ENCODE results near the gene ROR2.

The ROR2 gene

DNA sequence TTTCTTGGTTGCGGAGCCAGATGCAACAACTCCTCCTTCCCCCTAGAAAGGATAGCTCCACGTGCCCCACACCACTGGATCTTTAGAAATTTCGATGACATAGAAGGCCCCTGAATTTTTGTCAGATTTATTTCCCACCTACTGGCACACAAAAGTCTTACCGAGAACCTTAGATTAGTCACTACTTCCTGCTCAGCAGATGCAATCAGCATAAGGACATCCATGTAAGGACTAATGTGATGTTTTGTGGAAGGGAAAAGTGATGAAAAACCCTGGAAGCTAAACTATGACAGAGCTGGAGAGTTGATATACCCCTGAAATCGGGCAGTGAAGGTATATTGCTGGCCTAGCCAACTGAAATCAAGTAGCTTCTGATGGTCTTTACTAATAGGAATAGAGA, 400.9 kb downstream of the ROR2 start:
- H3K27me3 ChIP-seq (ENCODE audit: control insufficient read depth in 3 of 3, insufficient read depth in 3 of 3, low read depth in 1 of 3, low read length in 3 of 3): peaks cover 0 to 8% (median 0%) of the 10 kb centered on the region in 3 experiments
- no peak overlapping the region for H4K8ac ChIP-seq (ENCODE audit: low read depth, low read length)
- H4K91ac ChIP-seq (ENCODE audit: low read depth, low read length, poor library complexity): no peak overlapping the region
- H3K23ac ChIP-seq (ENCODE audit: low read depth, low read length, poor library complexity): no peak overlapping the region
- no peak overlapping the region for H3K9ac ChIP-seq (ENCODE audit: low read depth, low read length, poor library complexity)
- H3K4ac ChIP-seq (ENCODE audit: low read length): no peak overlapping the region
- H2BK5ac ChIP-seq (ENCODE audit: low read length): no peak overlapping the region
- no peak overlapping the region for H2BK12ac ChIP-seq (ENCODE audit: low read length)
- no peaks in the 10 kb centered on the region for H3K36me3 ChIP-seq (replicated peaks in 1 of 2; ENCODE audit: control insufficient read depth in 2 of 2, insufficient read depth in 2 of 2, low read length in 2 of 2)
- no peaks in the 10 kb centered on the region for H3K4me1 ChIP-seq (ENCODE audit: control insufficient read depth in 2 of 2, insufficient read depth in 1 of 2, low read depth in 1 of 2, low read length in 2 of 2)
- H3K4me3 ChIP-seq (ENCODE audit: low read length in 2 of 2): no peak overlapping the region
- H2AFZ ChIP-seq (ENCODE audit: low read length): no peak overlapping the region
- no peak overlapping the region for H2BK15ac ChIP-seq (ENCODE audit: low read length)
- H3K14ac ChIP-seq (ENCODE audit: low read length): no peak overlapping the region
- no peaks in the 10 kb centered on the region for H3K79me1 ChIP-seq (ENCODE audit: low read depth, low read length)
- H3K4me2 ChIP-seq (ENCODE audit: insufficient read depth, low read length, poor library complexity, severe bottlenecking): no peak overlapping the region
- H3K9me3 ChIP-seq (replicated peaks in 1 of 2; ENCODE audit: control insufficient read depth in 2 of 2, insufficient read depth in 1 of 2, low read depth in 1 of 2, low read length in 2 of 2): peaks cover 0 to 2% of the 10 kb centered on the region in 2 donors
- no CpG with 5 or more reads among the region's 5 CpGs for WGBS, 2 donors (ENCODE audit: extremely low coverage in 2 of 2, insufficient read length in 2 of 2, insufficient replicate concordance in 1 of 2)
- no peak for DNase-seq (ENCODE audit: low spot score)
- no peak overlapping the region for H2BK120ac ChIP-seq (ENCODE audit: low read depth, low read length)
- H3K18ac ChIP-seq (ENCODE audit: low read length): no peak overlapping the region
- no peak overlapping the region for H2AK5ac ChIP-seq (ENCODE audit: low read depth, low read length)
- H3K27ac ChIP-seq (replicated peaks; ENCODE audit: low read length): no peak overlapping the region

DNA sequence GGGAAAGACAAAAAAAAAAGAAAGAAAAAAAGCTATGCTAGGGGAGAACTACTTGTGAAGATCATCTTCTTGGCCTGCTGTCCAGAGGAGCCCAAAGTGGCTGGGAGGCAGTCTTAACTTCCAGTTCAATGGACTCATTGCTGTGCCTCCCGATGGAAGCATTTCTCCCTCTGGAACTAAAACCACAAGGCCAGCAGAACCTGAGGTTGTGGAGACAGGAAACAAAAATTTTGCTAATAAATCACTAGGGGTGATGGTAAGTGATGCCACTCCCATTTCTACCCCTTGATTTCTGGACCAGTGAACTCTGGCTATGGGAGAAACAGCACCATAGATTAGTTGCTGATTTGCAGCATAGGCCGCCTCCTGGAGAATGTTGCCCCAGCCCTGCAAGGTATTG, 402.9 kb downstream of the ROR2 start:
- Histone ChIP-seq H4K91ac (ENCODE audit: low read depth, low read length, poor library complexity) (no peak overlapping the region), H3K4ac (ENCODE audit: low read length) (no peak overlapping the region), H2AFZ (ENCODE audit: low read length) (no peak overlapping the region), H3K27ac (replicated peaks; ENCODE audit: low read length) (no peak overlapping the region), H3K79me1 (ENCODE audit: low read depth, low read length) (no peaks in the 10 kb centered on the region), H4K8ac (ENCODE audit: low read depth, low read length) (no peak overlapping the region), H3K14ac (ENCODE audit: low read length) (no peak overlapping the region), H3K9ac (ENCODE audit: low read depth, low read length, poor library complexity) (no peak overlapping the region), H2BK120ac (ENCODE audit: low read depth, low read length) (no peak overlapping the region), H3K27me3 (ENCODE audit: control insufficient read depth in 3 of 3, insufficient read depth in 3 of 3, low read depth in 1 of 3, low read length in 3 of 3) (peaks cover 0 to 8% (median 0%) of the 10 kb centered on the region in 3 experiments), H2BK5ac (ENCODE audit: low read length) (no peak overlapping the region), H3K4me2 (ENCODE audit: insufficient read depth, low read length, poor library complexity, severe bottlenecking) (no peak overlapping the region), H3K23ac (ENCODE audit: low read depth, low read length, poor library complexity) (no peak overlapping the region), H2BK12ac (ENCODE audit: low read length) (no peak overlapping the region), H3K4me1 (ENCODE audit: control insufficient read depth in 2 of 2, insufficient read depth in 1 of 2, low read depth in 1 of 2, low read length in 2 of 2) (no peaks in the 10 kb centered on the region), H3K36me3 (replicated peaks in 1 of 2; ENCODE audit: control insufficient read depth in 2 of 2, insufficient read depth in 2 of 2, low read length in 2 of 2) (no peaks in the 10 kb centered on the region), H3K18ac (ENCODE audit: low read length) (no peak overlapping the region), H2AK5ac (ENCODE audit: low read depth, low read length) (no peak overlapping the region), H3K9me3 (replicated peaks in 1 of 2; ENCODE audit: control insufficient read depth in 2 of 2, insufficient read depth in 1 of 2, low read depth in 1 of 2, low read length in 2 of 2) (peaks cover 0 to 2% of the 10 kb centered on the region in 2 donors), H3K4me3 (ENCODE audit: low read length in 2 of 2) (no peak overlapping the region), H2BK15ac (ENCODE audit: low read length) (no peak overlapping the region)
- WGBS, 2 donors (ENCODE audit: extremely low coverage in 2 of 2, insufficient read length in 2 of 2, insufficient replicate concordance in 1 of 2): no CpG with 5 or more reads among the region's 2 CpGs
- DNase-seq (ENCODE audit: low spot score): no peak

DNA sequence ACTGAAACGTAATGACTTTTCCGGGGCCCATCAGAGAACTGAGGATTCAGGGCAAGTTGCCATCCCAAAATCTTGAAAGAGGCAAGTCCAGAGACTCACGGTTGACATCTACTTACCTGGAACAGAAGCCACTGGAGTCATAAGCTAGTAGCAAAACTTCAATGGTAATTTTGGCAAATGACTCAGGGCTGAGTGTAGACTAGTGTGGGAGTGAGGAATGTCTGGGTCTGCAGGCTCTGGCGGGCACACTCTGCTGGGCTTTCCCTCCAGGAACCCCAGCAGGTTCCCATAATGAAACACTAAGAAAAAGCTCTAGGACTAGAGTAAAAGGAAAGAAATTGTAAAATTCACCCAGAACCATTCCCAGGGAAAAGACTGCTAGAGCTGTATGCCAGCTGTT, 403.5 kb downstream of the ROR2 start:
- Histone ChIP-seq H3K36me3 (replicated peaks in 1 of 2; ENCODE audit: control insufficient read depth in 2 of 2, insufficient read depth in 2 of 2, low read length in 2 of 2) (no peaks in the 10 kb centered on the region), H3K23ac (ENCODE audit: low read depth, low read length, poor library complexity) (no peak overlapping the region), H2AK5ac (ENCODE audit: low read depth, low read length) (no peak overlapping the region), H3K18ac (ENCODE audit: low read length) (no peak overlapping the region), H2BK120ac (ENCODE audit: low read depth, low read length) (no peak overlapping the region), H3K9ac (ENCODE audit: low read depth, low read length, poor library complexity) (no peak overlapping the region), H3K27ac (replicated peaks; ENCODE audit: low read length) (no peak overlapping the region), H2BK15ac (ENCODE audit: low read length) (no peak overlapping the region), H2BK5ac (ENCODE audit: low read length) (no peak overlapping the region), H3K4me2 (ENCODE audit: insufficient read depth, low read length, poor library complexity, severe bottlenecking) (no peak overlapping the region), H3K4me3 (ENCODE audit: low read length in 2 of 2) (no peak overlapping the region), H3K14ac (ENCODE audit: low read length) (no peak overlapping the region), H3K27me3 (ENCODE audit: control insufficient read depth in 3 of 3, insufficient read depth in 3 of 3, low read depth in 1 of 3, low read length in 3 of 3) (peaks cover 0 to 8% (median 0%) of the 10 kb centered on the region in 3 experiments), H2BK12ac (ENCODE audit: low read length) (no peak overlapping the region), H3K4me1 (ENCODE audit: control insufficient read depth in 2 of 2, insufficient read depth in 1 of 2, low read depth in 1 of 2, low read length in 2 of 2) (no peaks in the 10 kb centered on the region), H3K4ac (ENCODE audit: low read length) (no peak overlapping the region), H3K79me1 (ENCODE audit: low read depth, low read length) (no peaks in the 10 kb centered on the region), H4K8ac (ENCODE audit: low read depth, low read length) (no peak overlapping the region), H4K91ac (ENCODE audit: low read depth, low read length, poor library complexity) (no peak overlapping the region), H2AFZ (ENCODE audit: low read length) (no peak overlapping the region), H3K9me3 (replicated peaks in 1 of 2; ENCODE audit: control insufficient read depth in 2 of 2, insufficient read depth in 1 of 2, low read depth in 1 of 2, low read length in 2 of 2) (peaks cover 0 to 2% of the 10 kb centered on the region in 2 donors)
- no CpG with 5 or more reads among the region's 4 CpGs for WGBS, 2 donors (ENCODE audit: extremely low coverage in 2 of 2, insufficient read length in 2 of 2, insufficient replicate concordance in 1 of 2)
- no peak for DNase-seq (ENCODE audit: low spot score)

DNA sequence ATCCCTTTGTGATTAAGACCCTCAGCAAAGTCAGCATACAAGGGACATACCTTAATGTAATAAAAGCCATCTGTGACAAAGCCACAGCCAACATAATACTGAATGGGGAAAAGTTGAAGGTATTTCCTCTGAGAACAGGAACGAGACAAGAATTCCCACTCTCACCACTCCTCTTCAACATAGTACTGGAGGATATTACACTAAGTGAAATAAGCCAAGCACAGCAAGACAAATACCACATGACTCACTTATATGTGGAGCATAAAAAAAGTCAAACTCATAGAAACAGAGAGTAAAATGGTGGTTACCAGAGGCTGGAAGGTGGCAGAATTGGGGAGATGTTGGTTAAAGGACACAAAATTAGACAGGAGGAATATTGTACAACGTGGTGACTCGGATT, 408.3 kb downstream of the ROR2 start:
- H4K8ac ChIP-seq (ENCODE audit: low read depth, low read length): no peak overlapping the region
- H2AFZ ChIP-seq (ENCODE audit: low read length): no peak overlapping the region
- peaks cover 0 to 4% (median 0%) of the 10 kb centered on the region in 3 experiments for H3K27me3 ChIP-seq (ENCODE audit: control insufficient read depth in 3 of 3, insufficient read depth in 3 of 3, low read depth in 1 of 3, low read length in 3 of 3)
- no peak overlapping the region for H3K4me2 ChIP-seq (ENCODE audit: insufficient read depth, low read length, poor library complexity, severe bottlenecking)
- H3K9ac ChIP-seq (ENCODE audit: low read depth, low read length, poor library complexity): no peak overlapping the region
- no CpG with 5 or more reads among the region's 3 CpGs for WGBS, 2 donors (ENCODE audit: extremely low coverage in 2 of 2, insufficient read length in 2 of 2, insufficient replicate concordance in 1 of 2)
- H3K4me3 ChIP-seq (ENCODE audit: low read length in 2 of 2): no peak overlapping the region
- H3K18ac ChIP-seq (ENCODE audit: low read length): no peak overlapping the region
- H2BK5ac ChIP-seq (ENCODE audit: low read length): no peak overlapping the region
- H4K91ac ChIP-seq (ENCODE audit: low read depth, low read length, poor library complexity): no peak overlapping the region
- H2BK15ac ChIP-seq (ENCODE audit: low read length): no peak overlapping the region
- no peak overlapping the region for H3K14ac ChIP-seq (ENCODE audit: low read length)
- no peak overlapping the region for H3K4ac ChIP-seq (ENCODE audit: low read length)
- H3K9me3 ChIP-seq (replicated peaks in 1 of 2; ENCODE audit: control insufficient read depth in 2 of 2, insufficient read depth in 1 of 2, low read depth in 1 of 2, low read length in 2 of 2): no peaks in the 10 kb centered on the region
- H3K4me1 ChIP-seq (ENCODE audit: control insufficient read depth in 2 of 2, insufficient read depth in 1 of 2, low read depth in 1 of 2, low read length in 2 of 2): no peaks in the 10 kb centered on the region
- no peak overlapping the region for H3K23ac ChIP-seq (ENCODE audit: low read depth, low read length, poor library complexity)
- H3K79me1 ChIP-seq (ENCODE audit: low read depth, low read length): no peaks in the 10 kb centered on the region
- DNase-seq (ENCODE audit: low spot score): no peak
- H2AK5ac ChIP-seq (ENCODE audit: low read depth, low read length): no peak overlapping the region
- H2BK120ac ChIP-seq (ENCODE audit: low read depth, low read length): no peak overlapping the region
- H2BK12ac ChIP-seq (ENCODE audit: low read length): no peak overlapping the region
- H3K36me3 ChIP-seq (replicated peaks in 1 of 2; ENCODE audit: control insufficient read depth in 2 of 2, insufficient read depth in 2 of 2, low read length in 2 of 2): no peaks in the 10 kb centered on the region
- no peak overlapping the region for H3K27ac ChIP-seq (replicated peaks; ENCODE audit: low read length)
